ENCODE data around the gene IMMP2L.

DNA sequence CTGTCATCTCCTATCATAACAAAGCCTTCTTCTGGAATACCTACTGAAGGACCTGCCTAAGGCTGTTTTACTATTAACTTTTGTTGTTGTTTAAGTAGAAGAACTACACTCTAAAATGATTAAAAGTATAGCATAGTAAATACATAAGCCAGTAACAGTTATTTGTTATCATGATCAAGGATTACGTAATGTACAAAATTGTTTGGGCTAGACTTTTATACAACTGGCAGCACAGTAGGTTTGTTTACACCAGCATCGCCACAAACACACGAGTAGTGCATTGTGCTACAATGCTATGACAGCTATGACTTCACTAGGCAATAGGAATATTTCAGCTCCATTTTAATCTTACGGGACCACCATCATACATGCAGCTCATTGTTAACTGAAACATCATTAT lies 302.3 kb downstream of the IMMP2L start:
- TF ChIP-seq POLR2AphosphoS5 (IDR thresholded peaks at IDR 0.05) (no peak), POLR2A (IDR thresholded peaks at IDR 0.05) (no peak), EP300 (IDR thresholded peaks at IDR 0.05) (no peak)
- TF ChIP-seq, protein P1, sequence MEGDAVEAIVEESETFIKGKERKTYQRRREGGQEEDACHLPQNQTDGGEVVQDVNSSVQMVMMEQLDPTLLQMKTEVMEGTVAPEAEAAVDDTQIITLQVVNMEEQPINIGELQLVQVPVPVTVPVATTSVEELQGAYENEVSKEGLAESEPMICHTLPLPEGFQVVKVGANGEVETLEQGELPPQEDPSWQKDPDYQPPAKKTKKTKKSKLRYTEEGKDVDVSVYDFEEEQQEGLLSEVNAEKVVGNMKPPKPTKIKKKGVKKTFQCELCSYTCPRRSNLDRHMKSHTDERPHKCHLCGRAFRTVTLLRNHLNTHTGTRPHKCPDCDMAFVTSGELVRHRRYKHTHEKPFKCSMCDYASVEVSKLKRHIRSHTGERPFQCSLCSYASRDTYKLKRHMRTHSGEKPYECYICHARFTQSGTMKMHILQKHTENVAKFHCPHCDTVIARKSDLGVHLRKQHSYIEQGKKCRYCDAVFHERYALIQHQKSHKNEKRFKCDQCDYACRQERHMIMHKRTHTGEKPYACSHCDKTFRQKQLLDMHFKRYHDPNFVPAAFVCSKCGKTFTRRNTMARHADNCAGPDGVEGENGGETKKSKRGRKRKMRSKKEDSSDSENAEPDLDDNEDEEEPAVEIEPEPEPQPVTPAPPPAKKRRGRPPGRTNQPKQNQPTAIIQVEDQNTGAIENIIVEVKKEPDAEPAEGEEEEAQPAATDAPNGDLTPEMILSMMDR (IDR thresholded peaks at IDR 0.05): no peak
